GM19023 (cell line): ENCODE data around the gene SEC23B.
"Not testable (repeated sequence)": the region's sequence is repeated elsewhere in the genome, so short reads cannot be mapped to it uniquely, and the experiment has no call there.

Experiments used
- ATAC-seq: cut with Tn5 transposase; IDR thresholded peaks from one replicate; pipeline ENCODE4 v1.9.1; 2021; ENCODE audit warnings: mild to moderate bottlenecking, moderate library complexity; ENCODE audit not compliant: unreplicated experiment

The SEC23B gene

DNA sequence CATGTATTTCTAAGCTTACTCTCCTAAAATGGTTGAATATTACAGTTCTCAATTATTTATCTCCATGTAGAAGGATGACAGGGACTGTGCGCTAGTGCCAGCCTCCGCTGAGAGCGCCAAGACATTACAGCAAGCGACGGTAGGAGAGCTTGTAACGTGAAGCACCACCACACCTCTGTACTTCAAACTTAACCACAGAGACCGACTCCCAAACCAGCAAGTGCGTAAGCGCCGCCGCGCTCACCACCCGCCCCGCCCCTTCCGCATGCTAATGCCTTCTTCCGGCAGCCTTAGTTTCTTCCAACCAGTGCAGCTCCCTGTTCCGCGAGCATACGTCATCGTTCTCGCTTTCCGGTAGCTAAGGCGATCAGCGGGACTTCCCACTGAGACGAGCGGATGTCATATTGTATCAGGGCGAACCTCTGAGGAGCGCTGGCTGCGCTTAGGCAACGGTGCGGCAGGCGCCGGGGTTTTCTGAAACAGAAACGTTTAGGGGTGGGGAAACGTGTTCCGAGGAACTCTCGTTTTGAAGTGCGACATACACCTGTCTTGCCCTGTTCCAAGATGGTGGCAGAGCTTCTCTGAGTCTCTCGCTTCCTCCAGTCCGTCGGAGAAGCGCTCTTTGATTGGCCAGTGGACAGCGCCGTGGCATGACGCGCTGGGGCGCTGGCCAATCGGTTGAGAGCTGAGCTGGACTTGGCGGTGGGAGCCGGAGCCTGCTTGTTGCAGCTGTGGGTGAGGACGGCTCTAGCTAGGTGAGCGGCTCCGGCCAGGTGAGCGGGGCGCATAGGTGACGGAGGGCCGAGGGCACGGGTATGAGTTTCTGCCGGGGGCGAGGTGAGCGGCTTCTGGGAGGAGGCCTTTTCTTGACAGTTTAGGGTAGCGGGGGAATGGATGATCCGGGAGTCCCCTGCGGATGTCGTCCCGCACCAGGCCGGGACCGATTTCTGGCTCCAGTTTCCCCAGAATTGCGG lies at the start of gene SEC23B:
Gene SEC23B, plus strand, starts transcription at position 723 of the 974 bp plus-strand sequence. CDS start 2,896 bp downstream, outside the sequence.
- ATAC-seq, result peak; percentile 95

DNA sequence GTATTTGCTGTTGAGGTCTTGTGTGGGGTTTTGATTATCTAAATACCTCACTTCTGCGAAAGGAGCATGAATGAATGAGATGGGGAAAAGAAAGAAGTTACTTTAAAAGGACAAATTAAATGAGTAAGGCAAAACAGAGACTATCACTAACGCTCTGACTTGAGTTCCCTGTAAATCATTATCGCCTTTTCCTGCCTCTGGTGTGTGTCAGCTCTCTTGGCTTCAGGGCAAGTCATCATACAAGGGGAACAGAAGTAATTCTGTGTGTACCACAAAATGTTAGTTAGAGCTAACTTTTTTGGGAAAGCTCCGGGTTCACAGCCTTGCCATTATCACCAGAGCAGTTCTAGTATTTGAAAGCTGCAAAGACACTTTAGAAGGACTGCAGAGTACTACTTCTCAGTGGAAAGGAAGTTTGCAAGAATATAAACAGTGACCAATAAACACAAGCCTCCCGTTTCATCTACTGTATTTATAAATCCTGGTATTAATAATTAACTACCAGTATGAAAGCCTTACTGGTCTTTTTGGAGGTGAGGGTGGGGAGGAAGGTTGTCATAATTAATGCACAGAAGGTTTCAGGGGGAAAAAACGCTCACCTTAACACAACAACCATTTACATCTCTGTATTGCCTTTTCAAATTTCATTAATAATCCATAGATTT lies 42.1 kb upstream of the SEC23B start:
- ATAC-seq, result no peak

DNA sequence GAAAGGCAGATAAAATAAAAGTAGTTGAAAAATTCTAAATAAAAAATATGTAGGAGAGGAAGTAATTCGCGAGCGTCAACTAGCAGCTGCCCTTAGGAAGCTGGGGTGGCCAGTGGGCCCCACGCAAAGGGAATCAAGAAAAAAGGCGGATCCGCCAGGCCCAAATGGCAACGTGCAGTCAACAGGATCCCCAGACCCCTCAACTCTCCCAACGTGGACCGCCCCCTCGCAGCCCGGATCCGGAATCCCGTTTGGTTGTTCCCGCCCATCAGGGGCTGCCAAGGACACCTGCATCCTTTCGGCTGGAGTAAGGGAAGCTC lies 41.2 kb upstream of the SEC23B start:
- peak; percentile 46 for ATAC-seq

DNA sequence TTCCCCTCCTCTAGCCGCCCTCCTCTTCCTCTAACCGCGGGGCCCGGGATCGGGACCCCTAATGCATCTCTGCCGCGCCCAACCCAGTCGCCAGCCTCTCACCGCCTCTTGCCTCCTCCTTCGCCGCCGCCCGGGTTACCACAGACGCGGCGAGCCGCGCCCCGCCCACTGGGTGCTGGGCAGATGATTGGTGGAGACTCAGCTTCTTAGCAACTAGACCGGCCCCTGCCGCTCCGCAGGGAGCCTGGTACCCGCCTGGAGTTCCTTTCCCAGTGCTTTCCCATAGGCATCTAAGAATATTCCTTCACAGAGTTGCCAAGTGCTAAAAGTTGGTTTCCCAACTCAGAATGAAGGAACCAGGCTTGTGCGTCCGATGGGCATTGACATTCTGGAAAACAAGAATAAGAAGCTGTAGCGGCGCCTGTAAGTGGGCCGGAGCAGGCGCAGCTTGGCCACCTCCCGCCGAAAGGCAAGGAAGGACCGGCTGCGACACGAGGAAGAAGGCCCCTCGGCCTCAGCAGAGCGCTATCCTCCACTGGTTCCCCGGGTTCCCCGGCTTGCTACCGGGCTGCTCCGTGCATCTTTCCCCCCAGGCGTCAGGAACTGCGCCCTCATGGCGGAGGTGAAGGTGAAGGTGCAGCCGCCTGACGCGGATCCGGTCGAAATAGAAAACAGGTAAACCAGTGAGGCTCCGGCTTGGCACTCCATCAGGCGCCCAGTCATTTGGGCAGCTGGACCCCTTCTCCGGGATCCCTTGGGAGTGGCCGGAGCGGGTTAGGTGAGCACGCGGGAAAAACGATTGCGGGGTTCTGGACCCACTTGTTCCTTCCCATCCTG lies 40.6 kb upstream of the SEC23B start, which contains the start of the genes DZANK1 and POLR3F:
Gene DZANK1, minus strand, starts transcription at position 137 of the 837 bp plus-strand sequence. CDS start 1,672 bp downstream, outside the sequence.
Gene POLR3F, plus strand, starts transcription at position 497 of the 837 bp plus-strand sequence. Its CDS starts 117 bp downstream, at position 614.
- ATAC-seq, result peak; percentile 99

DNA sequence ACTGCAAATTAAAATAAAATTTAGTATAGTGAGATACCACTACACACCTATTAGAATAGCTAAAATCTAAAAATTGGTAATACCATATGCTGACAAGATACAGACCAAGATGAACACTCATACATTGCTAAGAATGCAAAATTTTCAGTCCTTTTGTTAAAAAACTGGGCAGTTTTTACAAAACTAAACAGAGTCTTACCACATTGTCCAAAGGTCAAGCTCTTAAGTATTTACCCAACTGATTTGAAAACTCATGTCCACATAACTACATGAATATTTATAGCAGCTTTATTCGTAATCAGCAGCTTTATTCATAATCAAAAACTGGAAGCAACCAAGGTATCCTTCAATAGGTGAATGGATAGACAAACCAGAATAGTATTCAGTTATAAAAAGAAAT lies 30.5 kb upstream of the SEC23B start:
- ATAC-seq, result no peak

DNA sequence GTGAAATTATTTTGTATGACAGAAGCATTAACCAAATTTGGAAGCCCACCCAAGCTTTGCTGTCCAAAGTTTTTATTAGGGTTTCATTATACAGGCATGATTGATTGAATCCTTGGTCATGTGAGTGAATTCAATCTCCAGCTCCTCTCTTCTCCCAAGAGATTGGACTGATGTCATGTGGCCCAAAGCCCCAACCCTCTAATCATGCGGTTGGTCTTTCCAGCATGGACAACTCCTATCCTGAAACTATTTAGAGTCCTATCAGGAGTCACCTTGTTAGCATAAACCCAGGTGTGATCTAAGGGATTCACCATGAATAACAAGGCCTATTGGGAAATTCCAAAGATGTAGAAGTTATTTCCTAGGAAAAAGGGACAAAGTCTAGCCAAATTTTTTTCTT lies 29.9 kb upstream of the SEC23B start:
- ATAC-seq, result no peak

DNA sequence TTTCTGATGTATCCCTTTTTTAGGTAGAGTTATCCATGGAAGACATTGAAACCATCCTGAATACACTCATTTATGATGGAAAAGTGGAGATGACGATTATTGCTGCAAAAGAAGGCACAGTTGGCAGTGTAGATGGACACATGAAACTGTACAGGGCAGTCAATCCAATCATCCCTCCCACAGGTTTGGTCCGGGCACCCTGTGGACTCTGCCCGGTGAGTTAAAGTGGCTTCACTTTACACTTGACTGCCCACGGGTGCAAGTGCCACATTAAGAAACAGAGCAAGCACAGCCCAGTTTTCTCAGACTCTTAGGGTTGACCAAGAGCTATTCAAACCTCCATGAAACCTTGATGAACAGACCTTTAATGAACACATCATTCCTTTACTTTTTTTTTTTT lies 26.1 kb upstream of the SEC23B start:
- no peak for ATAC-seq

DNA sequence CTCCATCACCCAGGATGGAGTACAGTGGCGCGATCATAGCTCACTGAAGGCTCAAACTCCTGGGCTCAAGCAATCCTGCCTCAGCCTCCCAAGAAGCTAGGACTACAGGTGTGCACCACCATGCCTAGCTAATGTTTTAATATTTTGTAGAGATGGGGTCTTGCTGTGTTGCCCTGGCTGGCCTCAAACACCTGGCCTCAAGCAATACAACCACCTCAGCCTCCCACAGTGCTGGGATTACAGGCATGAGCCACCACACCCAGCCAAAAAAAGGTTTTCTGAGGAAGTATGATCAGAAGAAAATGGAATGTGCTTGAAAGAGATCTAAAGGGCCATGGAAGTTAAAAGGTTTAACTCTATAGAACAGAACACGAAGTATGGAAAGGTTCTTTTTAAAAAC lies 19.4 kb upstream of the SEC23B start:
- ATAC-seq, result no peak

DNA sequence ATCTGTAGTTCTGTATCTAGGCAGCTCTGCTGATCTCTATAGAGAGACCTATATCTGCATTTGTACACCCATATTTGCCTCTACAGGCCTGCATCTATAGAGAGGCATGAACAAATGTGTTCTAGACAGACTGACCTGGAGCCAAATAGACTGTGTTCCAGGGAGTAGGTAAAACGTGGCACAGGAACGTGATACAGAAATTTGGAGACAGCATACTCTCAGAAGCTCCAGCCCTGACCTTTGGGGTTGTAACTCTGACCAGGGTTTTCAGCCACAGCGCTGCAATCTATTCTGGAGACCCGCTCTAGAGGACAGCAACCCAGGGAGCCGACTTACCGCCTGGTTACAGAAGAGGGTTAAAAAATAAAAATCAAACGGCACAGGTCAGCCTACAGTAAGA lies 11.7 kb upstream of the SEC23B start:
- no peak for ATAC-seq

DNA sequence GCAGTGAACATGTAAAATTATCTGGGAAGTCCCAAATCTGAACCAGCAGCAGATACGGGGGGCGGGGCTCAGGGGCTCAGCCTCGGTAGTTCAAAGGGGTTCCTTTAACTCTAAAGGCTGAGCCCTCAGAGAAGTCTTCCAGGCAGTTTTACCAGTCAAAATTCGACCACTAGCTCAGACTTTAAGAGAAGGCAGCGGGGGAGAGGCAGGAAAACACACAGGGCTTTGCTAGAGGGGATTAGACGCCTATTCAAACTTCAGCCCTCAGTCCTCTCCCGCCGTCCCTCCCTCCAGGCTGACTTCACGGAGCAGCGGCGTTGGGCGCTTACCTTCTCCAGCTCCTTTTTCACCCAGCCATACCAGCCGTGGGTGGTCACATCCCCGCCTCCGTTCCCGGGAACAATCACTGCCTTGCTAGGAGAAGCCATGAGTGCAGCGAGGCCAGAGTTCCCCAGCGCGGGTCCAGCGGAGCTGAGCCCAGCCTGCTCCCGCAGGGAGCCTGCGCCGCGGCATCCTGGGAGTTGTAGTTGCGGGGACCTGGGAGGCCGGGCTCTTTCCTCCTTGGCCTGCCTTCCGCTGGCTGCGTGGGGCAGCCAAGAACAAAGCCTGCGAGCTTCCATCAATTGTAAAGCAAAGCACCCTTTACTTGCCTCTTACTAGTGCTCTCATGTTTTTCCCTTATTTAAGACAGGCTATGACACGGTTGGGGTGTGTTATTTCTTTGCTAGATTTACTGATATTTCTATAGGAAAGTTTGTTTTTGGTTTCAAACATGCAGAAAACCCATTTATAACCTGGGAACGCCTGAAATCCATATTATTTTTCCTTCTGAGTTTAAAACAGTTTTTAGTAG lies 10.8 kb upstream of the SEC23B start, which contains the start of gene RBBP9:
Gene RBBP9, minus strand, starts transcription at position 486 of the 853 bp plus-strand sequence. Its CDS starts 58 bp downstream, at position 428.
- ATAC-seq, result peak; percentile 97

DNA sequence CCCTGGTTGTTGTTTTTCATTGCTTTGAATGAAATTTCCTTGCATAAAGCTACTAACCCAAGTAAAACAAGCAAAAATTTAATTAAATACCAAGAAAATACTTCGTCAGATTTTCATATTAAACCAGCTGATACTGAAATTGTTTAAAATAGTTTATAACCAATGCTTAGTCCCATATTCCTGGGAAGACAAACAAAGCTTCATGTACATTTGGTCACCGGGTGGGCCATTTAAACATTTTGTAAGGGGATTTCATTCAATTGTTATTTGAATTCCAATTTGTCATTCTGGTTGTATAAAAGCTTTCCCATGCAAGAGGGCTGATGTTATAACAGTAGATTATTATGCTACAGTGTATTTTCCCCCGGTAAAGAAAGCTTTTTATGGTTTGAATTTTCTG lies 10.1 kb upstream of the SEC23B start:
- ATAC-seq, result no peak

DNA sequence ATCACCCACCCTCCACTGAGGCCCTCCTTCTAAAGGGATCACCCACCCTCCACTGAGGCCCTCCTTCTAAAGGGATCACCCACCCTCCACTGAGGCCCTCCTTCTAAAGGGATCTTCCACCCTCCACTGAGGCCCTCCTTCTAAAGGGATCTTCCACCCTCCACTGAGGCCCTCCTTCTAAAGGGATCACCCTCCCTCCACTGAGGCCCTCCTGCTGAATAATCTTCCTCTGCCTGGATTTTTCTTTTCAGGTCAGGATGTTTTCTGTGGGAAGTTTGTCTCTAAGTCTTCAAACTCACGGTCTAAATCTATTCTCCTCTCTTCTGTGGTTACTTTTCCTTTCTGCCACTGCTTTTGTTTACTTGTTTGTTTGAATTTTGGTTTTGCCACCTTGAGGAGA lies 6.1 kb upstream of the SEC23B start:
- ATAC-seq, result not testable (repeated sequence)

DNA sequence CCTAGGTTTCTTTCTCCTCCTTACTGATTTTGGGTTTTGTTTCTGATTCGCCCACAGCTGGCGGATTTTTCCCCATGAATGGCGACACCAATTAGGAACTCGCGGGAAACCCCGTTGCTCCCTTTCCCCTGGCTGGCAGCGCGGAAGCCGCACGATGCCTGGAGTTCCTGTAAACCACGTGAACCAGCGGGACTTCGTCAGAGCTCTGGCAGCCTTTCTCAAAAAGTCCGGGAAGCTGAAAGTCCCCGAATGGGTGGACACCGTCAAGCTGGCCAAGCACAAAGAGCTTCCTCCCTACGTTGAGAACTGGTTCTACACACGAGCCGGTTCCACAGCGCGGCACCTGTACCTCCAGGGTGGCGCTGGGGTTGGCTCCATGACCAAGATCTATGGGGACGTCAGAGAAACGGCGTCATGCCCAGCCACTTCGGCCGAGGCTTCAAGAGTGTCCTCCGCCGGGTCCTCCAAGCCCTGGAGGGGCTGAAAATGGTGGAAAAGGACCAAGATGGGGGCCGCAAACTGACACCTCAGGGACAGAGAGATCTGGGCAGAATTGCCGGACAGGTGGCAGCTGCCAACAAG lies 3.2 kb upstream of the SEC23B start:
- ATAC-seq, result no peak

DNA sequence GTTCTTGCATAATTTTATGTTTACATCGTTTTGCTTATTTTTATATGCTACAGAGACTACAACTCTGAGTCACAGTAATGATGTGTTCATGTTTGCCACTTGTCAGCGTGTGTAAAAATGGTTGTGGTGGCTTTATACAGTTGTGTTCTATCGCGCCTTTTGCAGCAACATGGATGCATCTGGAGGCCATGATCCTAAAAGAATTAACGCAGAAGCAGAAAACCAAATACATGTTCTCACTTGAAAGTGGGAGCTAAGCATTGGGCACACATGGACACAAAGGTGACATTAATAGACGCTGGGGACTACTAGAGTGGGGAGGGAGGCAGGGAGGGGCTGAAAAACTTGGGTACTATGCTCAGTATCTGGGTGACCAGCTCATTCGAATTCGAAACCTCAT lies 996 bp upstream of the SEC23B start:
- no peak for ATAC-seq

DNA sequence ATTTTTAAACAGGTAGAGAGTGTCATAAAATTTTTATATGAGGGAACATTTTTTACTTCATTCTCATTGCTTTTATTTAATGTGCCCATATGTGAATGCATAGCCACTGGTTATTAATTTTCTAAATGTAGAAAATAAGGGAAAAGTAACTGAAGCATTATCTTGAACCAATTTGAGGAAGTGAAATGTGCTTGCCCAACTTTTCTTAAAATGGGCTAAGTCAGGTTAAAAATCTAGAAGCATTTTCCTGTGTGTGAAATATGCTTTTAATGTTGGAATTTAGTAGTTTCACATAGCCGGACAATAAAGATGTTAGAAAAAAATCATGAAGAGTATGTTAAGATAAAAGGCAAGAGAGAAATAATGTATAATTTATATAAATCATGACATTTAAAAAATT lies 3.8 kb downstream of the SEC23B start:
- ATAC-seq, result no peak

DNA sequence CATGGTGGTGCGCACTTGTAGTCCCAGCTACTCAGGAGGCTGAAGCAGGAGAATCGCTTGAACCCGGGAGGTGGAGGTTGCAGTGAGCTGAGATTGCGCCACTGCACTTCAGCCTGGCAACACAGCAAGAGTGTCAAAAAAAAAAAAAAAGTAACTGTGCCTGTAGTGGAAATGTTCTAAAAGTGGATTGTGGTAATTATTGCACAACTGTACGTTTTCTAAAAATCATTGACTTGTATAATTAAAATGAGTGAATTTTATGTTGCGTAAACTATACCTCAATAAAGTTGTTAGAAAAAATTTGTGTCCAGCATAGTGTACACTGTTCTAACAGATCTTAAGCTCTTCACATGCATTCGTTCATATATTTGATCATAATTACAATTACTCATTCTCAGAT lies 5.5 kb downstream of the SEC23B start:
- no peak for ATAC-seq

DNA sequence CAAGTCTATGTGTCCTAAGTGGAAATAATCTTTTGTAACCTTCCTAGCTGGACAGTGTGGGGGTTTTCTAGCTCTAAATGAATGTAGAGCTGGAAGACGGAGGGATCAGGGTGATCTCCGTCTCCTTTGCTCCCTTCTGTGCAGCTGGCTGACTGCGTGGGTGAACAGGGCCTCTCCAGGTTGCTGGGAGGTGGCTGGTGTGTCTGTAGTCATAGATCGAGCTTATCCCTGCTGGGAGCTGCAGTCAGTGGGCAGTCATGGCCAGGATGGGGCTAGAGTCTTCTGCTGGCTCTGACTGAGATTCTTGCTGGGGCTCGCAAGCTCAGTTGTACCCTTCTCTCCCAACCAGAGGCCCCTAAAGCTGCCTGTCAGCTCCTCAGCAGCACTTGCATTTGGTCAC lies 6.4 kb downstream of the SEC23B start:
- no peak for ATAC-seq

DNA sequence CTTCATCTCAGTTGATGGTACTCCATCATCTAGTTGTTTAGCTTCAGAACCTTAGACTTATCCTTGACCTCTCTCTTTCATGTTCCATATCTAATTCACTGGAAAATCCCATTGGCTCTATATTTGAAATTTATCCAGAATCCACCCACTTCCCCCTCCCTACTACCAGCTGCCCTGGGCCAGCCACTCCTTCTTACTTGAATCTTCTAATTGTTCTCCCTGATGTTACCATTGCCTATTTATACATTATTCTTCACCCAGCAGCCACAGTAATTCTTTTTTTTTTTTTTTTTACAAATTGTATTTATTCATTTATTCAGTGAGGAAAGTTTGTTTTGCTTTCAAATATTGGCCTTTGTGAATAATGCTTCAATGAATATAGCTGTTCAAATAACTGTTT lies 8.2 kb downstream of the SEC23B start:
- ATAC-seq, result no peak

DNA sequence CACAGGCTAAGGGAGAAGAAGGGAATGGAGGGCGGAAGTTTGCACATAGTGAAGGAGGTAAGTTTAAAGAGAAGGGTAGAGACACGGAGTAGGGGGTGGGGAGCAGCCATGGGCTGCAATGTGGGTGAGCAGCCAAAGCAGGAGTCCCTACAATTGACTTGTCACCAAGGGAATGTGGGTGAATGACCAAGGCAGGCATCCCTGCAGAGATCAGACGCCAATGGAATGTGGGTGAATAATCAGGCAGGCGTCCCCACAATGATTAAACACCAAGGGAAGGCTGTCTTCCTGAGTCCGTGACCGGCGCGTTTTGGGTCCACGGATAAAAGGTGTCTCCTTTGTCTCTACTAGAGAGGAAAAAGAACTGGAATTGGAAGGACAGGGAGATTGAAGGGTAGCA lies 14.3 kb downstream of the SEC23B start:
- not testable (repeated sequence) for ATAC-seq

DNA sequence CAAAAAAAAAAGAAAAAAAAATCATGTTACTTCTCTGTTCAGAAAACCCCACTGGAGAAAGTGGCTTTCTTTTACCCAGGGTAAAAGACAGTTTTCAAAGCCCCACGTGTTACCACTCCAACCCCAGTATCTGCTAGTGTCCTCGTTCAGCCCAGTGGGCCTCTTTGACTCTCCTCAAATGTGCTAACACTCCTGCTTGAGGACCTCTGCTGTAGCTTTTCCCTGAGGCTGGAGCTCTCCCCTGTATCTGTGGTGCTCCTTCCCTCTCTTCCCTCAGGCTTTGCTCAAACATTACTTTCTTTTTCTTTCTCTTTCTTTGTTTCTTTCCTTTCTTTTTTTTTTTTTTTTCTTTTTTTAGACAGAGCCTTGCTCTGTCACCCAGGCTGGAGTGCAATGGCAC lies 15.3 kb downstream of the SEC23B start:
- no peak for ATAC-seq
